Central memory CD8-positive, alpha-beta T cell (primary cell): ENCODE results near the gene ADCY3.

Experiments used
- ATAC-seq: fragments of 150-1000 bp; cut with Tn5 transposase; replicated peaks from 2 replicates; pipeline ENCODE4 v1.10.0; 2022; ENCODE audit warnings: mild to moderate bottlenecking, moderate FRiP score, moderate number of reproducible peaks; ENCODE audit not compliant: poor library complexity, severe bottlenecking; ENCODE audit errors: extremely low read depth
- DNase-seq, 2 donors: peaks; one replicate each; pipeline ENCODE4 v3.0.0; 2021; ENCODE audit warnings: low spot score in 2 of 2
- H3K27ac Mint-ChIP-seq: one replicate; pipeline ENCODE4 v1.8.0; 2022; ENCODE audit warnings: low read depth, mild to moderate bottlenecking, moderate library complexity, mixed read lengths
- H3K27me3 Mint-ChIP-seq: one replicate; pipeline ENCODE4 v1.8.0; 2022; ENCODE audit warnings: mixed read lengths
- H3K36me3 Mint-ChIP-seq: one replicate; pipeline ENCODE4 v1.8.0; 2022; ENCODE audit warnings: mild to moderate bottlenecking, moderate library complexity, mixed read lengths; ENCODE audit not compliant: insufficient read depth
- H3K4me1 Mint-ChIP-seq: one replicate; pipeline ENCODE4 v1.8.0; 2022; ENCODE audit warnings: mixed read lengths
- H3K4me3 Mint-ChIP-seq: one replicate; pipeline ENCODE4 v1.8.0; 2022; ENCODE audit warnings: mild to moderate bottlenecking, moderate library complexity, mixed read lengths
- H3K9me3 Mint-ChIP-seq: one replicate; pipeline ENCODE4 v1.8.0; 2022; ENCODE audit warnings: mixed read lengths

ADCY3 gene

DNA sequence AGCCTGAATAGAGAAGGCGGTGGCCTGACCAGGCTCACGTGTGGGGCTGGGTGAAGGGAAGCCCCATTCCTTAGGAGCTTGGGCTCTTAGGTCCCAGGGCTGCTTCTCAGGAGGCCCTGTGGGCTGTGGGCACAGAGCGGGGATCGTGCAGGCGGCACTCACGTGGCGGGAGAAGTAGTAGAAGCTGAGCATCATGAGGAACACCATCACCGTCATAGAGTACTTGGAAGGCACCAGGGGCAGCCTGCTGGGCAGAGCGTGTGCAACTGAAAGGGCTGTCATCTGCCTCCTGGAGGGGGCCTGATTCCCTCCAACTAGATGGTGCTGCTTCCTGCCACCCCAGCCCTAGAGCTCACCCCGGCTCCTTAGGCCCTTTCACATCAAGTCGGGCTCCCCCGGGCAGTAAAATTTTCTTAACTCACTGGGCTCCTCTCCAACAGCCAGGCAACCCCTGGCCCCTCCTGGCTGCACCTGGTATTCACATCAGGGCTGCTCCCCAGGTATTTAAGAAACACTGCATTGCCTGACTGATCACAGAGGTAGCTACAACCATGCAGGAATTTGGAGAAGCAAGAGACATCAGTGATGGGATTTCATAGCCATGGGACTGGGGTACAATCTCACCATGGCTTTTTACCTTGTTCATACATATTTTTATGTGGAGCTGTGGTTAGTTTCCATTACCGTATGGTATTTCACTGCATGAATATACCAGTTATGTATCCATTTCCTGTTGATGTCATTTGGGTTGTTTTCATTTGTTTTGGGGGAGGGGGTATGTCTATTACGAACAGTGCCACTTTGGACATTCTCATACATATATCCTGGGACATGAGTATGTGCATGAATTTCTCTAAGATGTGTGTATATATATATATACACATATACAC is 93.9 kb downstream of the ADCY3 start:
- Mint-ChIP-seq H3K27ac (peak overlapping the region; percentile 71), H3K36me3 (peaks cover 9% of the 10 kb centered on the region), H3K27me3 (no peaks in the 10 kb centered on the region), H3K4me3 (no peak overlapping the region), H3K9me3 (no peaks in the 10 kb centered on the region), H3K4me1 (peaks cover 15% of the 10 kb centered on the region)
- DNase-seq (no peak), ATAC-seq (no peak)

DNA sequence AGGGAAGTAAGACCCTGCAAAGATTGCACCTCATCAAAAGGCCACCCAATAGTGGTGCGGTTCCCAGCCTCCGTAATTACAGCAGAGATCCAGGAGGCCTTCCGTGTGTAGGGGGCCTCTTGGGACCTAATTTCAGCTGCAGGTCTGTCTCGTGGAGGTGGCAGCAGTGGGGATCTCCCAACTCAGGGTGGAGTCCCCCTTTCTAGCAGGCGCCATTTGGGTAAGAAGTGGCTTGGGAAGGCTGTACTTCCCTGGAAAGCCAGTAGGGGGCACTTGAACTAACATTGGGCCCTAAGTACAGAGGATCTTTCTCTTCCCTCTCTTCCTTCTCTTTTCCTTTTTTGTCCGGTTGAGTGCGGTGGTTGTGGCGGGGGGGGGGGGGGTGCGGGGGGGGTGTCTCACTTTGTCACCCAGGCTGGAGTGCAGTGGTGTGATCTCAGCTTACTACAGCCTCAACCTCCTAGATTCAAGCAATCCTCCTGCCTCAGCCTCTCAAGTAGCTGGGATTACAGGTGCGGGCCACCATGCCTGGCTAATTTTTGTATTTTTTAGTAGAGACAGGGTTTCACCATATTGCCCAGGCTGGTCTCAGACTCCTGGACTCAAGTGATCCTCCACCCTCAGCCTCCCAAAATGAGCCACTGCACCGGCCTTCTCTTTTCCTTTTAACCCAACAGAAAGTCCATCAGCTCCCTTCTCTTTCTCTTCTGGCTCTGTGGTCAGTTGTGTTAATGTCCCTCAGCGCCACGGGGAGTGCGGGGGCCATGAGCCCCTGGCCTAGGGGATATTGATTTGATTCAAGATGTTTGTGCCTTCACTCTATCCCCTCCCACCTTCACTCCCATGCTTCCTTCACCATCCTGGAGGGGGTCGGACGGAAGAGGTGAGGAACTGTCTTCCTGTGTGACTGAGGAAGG is 94.8 kb downstream of the ADCY3 start:
- Mint-ChIP-seq H3K36me3 (peaks cover 11% of the 10 kb centered on the region), H3K27ac (peak overlapping the region; percentile 71), H3K4me3 (no peak overlapping the region), H3K9me3 (no peaks in the 10 kb centered on the region), H3K27me3 (no peaks in the 10 kb centered on the region), H3K4me1 (peaks cover 15% of the 10 kb centered on the region)
- ATAC-seq (no peak), DNase-seq (no peak)

DNA sequence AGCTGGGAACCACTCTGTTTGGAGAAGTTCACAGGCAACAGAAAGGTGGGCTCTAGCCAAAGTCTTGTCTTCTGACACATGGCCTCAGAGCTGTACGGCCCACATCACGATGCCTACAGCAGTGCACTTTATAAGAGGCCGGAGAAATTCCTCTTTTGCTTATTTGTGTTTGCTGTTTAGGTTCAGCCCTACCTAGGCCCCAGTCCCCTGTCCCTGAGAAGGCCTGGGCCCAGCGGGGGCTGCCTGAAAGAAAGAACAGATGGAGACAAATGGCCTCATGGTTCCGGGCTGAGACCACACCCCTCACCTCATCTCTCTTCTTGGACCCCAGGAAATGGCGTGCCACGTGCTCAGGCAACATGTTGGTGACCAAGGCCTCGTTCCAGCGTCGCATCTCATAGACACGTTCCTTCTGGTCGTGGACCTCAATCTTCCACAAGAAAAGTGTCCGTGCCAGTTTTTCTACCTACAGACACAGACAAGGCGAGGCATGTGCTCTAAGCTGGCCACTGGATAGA is 95.9 kb downstream of the ADCY3 start:
- peaks cover 16% of the 10 kb centered on the region for H3K36me3 Mint-ChIP-seq
- H3K27me3 Mint-ChIP-seq, result no peaks in the 10 kb centered on the region
- no peak overlapping the region for H3K4me3 Mint-ChIP-seq
- no peak overlapping the region for H3K27ac Mint-ChIP-seq
- no peaks in the 10 kb centered on the region for H3K9me3 Mint-ChIP-seq
- H3K4me1 Mint-ChIP-seq, result peaks cover 15% of the 10 kb centered on the region
- ATAC-seq (no peak), DNase-seq (no peak)

DNA sequence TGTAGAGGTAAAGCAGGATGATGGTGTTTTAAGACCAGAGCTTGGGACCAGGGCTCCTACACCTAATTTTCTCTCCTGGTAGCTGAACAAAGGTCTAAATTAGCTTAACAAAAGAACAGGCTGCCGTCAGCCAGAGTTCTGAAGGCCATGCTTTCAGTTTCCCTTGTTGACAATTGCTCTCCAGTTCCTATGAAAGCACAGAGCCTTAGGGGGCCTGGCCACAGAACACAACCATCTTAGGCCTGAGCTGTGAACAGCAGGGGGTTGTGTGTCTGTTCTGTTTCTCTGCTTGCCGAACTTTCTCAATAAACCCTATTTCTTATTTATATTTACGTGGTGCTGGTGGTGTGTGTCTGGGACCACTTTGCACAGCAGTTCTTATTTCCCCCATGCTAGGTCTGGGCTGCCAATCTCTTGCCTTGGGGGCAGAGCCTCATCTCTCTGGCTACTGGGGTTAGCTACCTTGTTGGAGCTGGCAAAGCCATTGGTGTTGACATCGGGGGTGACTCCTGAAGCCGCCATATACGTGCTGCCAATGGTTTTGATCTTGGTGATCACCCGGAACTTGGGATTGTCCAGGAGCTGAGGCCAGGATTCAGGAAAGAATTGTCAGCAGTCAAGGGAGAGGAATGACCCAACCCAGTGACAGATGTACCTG is 97.9 kb downstream of the ADCY3 start:
- peaks cover 7% of the 10 kb centered on the region for H3K4me1 Mint-ChIP-seq
- no peaks in the 10 kb centered on the region for H3K27me3 Mint-ChIP-seq
- ATAC-seq, result no peak
- H3K36me3 Mint-ChIP-seq, result peaks cover 22% of the 10 kb centered on the region
- H3K9me3 Mint-ChIP-seq, result no peaks in the 10 kb centered on the region
- H3K27ac Mint-ChIP-seq, result no peak overlapping the region
- no peak overlapping the region for H3K4me3 Mint-ChIP-seq
- no peak for DNase-seq

DNA sequence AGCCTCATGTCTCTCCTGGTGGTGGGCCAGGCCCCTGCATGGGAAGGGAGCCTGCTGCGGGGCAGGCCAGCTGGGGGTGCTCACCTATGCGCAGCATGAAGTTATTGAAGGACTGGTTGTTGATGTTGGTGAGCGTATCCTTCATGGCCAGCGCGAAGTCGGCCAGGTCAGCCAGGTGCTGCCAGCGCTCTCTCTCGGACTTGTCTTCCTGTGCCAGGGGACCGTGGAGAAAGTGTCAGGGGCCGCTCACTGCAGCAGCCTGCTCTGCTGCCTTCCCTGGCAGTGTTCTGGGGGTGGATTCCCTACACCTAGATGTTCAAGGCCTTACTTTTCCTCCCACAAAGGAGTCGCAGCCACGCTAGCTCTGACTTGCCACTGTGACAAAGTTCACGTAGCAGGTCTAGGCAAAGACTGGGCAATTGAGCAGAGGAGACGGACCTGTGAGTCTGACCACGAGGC is 98.6 kb downstream of the ADCY3 start:
- peaks cover 24% of the 10 kb centered on the region for H3K36me3 Mint-ChIP-seq
- no peak for ATAC-seq
- no peak overlapping the region for H3K4me3 Mint-ChIP-seq
- peaks cover 5% of the 10 kb centered on the region for H3K4me1 Mint-ChIP-seq
- H3K9me3 Mint-ChIP-seq, result no peaks in the 10 kb centered on the region
- DNase-seq, result no peak
- H3K27ac Mint-ChIP-seq, result no peak overlapping the region
- H3K27me3 Mint-ChIP-seq, result no peaks in the 10 kb centered on the region

DNA sequence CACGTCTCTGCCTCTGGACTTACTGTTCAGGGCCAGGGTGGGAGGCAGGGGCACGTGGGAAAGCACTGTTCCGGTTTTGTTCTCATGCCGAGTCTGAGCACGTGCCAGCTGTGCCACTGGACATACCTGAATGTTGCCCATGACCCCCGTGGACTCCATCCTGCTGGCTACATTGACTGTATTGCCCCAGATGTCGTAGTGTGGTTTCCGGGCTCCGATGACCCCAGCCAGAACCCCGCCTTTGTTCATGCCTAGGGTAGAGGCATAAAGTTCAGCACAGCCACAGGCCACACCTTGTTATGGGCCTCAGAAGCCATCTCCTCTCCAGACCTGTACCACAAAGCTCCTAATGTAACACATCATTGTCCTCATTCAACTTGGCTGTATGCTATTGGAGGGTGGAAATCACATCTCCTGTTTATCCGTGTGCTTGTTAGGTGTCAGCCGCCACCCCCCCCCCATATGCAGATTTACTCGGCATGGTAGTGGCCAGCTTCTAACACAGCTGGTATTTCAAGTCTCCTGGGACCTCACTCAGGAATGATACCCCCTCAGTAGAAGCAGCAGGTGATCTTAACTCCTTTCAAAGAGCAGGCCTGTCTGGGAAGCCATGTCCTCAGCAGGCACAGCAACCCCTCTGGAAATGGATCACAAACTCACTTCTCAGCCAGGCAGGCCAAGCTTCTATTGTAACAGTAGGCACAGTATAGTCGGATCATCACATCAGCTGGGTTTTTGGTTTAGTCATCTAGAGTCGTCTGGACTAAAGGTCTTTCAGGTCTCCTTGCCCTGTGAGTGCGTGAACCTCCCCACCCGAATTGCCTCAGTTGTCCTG is 99.2 kb downstream of the ADCY3 start:
- H3K4me3 Mint-ChIP-seq, result no peak overlapping the region
- no peaks in the 10 kb centered on the region for H3K27me3 Mint-ChIP-seq
- no peak overlapping the region for H3K27ac Mint-ChIP-seq
- ATAC-seq (no peak), DNase-seq (no peak)
- peaks cover 25% of the 10 kb centered on the region for H3K36me3 Mint-ChIP-seq
- H3K4me1 Mint-ChIP-seq, result peaks cover 4% of the 10 kb centered on the region
- H3K9me3 Mint-ChIP-seq, result no peaks in the 10 kb centered on the region

DNA sequence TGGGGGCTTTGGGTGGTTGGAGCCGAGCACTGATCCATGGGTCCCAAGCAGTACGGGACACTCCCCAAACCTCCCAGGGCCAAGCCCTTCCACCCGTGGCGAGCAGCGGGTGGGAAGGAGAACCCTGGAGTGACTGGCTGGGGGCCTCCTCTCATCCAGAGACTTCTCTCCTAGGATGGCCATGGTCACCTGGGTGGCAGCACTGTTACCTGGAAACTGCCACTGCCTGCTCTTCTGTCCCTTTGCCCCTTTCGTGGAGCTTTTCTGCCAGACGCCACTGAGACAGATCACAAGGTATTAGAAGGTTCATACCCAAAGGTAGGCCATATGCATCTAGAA is 99.9 kb downstream of the ADCY3 start:
- Mint-ChIP-seq H3K27ac (no peak overlapping the region), H3K4me3 (no peak overlapping the region), H3K4me1 (no peaks in the 10 kb centered on the region), H3K9me3 (no peaks in the 10 kb centered on the region), H3K36me3 (peaks cover 31% of the 10 kb centered on the region), H3K27me3 (no peaks in the 10 kb centered on the region)
- DNase-seq, result no peak
- ATAC-seq, result no peak

DNA sequence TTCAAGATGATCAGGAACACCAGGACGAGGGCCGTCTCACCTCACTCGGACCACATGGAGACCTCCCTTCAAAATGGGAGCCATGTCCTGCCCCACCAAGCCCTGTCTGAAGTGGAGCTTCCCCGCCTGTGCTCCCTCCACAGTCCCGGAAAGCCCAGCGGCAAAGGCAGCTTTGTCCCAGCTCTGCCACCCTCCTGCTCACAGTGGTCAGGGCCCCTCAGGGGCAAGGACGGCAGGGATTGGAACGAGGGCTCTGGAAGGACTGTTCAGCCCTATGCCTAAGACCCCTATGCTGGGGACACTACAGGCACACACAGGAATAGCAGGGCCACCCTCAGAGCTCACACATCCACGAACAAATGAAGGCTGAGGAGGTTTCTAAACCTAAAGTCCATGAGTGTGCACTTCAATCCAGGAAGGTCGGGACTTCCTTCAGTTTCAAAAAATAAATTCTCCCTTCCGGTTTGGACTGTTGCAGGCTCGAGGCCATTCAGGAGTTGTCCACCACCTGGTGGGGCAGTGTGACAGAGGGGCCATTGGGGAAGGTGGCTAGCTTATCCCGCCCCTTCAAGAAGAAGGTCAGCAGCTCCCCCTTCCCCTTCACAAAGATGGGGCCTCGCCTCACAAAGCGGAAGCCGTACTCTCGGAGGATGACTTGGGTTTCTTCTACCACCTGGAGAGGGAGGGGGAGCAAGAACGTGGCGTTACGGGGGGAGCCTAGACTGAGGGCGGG is 100.4 kb downstream of the ADCY3 start:
- Mint-ChIP-seq H3K27ac (no peak overlapping the region), H3K4me3 (no peak overlapping the region), H3K27me3 (no peaks in the 10 kb centered on the region), H3K9me3 (no peaks in the 10 kb centered on the region), H3K4me1 (no peaks in the 10 kb centered on the region), H3K36me3 (peaks cover 29% of the 10 kb centered on the region)
- ATAC-seq (no peak), DNase-seq (no peak)

DNA sequence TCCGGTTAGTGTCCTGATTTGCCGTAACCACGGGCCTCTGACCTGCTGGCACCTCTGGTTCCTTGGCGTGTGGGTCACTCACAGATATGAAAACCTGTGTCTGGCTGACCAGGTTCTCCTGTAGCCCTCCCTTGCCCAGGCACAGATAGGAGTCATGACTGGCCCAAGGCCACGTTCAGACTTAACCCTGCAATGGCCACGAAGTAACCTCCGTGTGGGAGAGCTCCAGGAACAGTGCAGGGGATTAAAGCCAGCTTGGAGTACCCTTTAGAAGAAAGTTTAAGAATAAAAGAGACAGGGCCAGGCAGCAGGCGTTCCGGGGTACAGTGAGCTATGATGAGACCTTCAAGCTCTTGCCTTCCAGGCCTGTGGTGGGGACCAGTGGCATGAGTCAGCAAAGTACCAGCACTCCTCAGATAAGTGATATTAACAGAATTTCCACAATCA is 101.3 kb downstream of the ADCY3 start:
- H3K27me3 Mint-ChIP-seq, result no peaks in the 10 kb centered on the region
- ATAC-seq, result no peak
- H3K27ac Mint-ChIP-seq, result peak overlapping the region; percentile 37

DNA sequence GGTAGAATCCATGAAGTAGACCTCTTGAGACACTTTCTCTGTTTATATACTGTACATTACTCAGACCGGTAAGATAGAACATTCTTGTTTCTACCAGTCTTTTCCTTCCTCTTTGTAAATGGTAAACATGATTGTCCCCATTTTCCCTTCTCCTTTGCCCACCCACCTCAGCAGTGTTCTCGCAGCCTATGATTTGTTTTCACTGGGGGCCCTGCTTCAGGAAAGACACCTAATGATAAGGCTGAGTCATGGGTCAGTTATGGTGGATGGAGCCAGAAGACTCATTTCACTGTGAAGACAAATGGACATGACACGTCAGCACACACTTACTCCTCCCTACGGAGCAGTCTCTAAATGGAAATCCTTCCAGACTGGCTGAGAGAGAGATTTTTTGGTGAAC is 103.2 kb downstream of the ADCY3 start:
- Mint-ChIP-seq H3K27me3 (no peaks in the 10 kb centered on the region), H3K36me3 (peaks cover 23% of the 10 kb centered on the region), H3K4me1 (no peaks in the 10 kb centered on the region), H3K9me3 (no peaks in the 10 kb centered on the region), H3K4me3 (no peak overlapping the region), H3K27ac (no peak overlapping the region)
- no peak for DNase-seq
- no peak for ATAC-seq

More for the DNA sequence above, 101.3 kb downstream of the ADCY3 start:
- DNase-seq, result no peak
- Mint-ChIP-seq H3K9me3 (no peaks in the 10 kb centered on the region), H3K36me3 (peaks cover 27% of the 10 kb centered on the region), H3K4me1 (no peaks in the 10 kb centered on the region), H3K4me3 (no peak overlapping the region)

DNA sequence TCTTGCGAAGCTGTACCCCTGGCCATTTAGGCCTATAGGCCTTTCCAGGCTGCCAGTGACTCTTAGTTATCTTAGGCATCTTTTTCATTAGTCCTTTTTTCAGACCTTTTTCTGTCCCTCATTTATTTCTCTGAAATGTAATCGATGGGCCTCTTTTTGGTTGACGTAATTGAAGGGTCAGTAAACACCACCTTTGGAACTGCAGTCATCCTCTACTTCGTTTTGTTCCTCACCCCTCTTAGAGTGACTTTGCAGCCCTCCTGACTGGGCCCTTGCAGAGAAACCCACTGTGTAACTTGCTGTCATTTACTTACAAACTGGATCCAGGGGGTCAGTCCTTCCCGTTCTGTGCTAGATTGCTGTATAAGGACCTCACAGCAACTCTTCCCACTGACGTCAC is 103.6 kb downstream of the ADCY3 start:
- no peak overlapping the region for H3K4me3 Mint-ChIP-seq
- H3K4me1 Mint-ChIP-seq, result no peaks in the 10 kb centered on the region
- H3K36me3 Mint-ChIP-seq, result peaks cover 21% of the 10 kb centered on the region
- ATAC-seq (no peak), DNase-seq (no peak)
- H3K9me3 Mint-ChIP-seq, result no peaks in the 10 kb centered on the region
- H3K27me3 Mint-ChIP-seq, result no peaks in the 10 kb centered on the region
- no peak overlapping the region for H3K27ac Mint-ChIP-seq
